GM12865 (cell line): ENCODE data around the gene TCEANC.

Experiments
- DNase-seq: peaks from one replicate; pipeline ENCODE4 v3.0.0; 2010; ENCODE audit warnings: low read depth
- H3K4me3 ChIP-seq: 2 replicates; pipeline ENCODE4 v1.5.1; 2011; ENCODE audit warnings: mild to moderate bottlenecking, low read depth, low read length, control low read depth
- CTCF ChIP-seq: IDR thresholded peaks from 2 replicates; pipeline ENCODE4 v1.5.1; 2011; ENCODE audit warnings: low read length, control low read depth, low read depth, inconsistent platforms; ENCODE audit not compliant: insufficient read depth; ENCODE audit errors: missing control alignments

The TCEANC gene

GRCh38 chrX:13703135-13703534 is 50.2 kb downstream of the TCEANC start:
- H3K4me3 ChIP-seq, result no peak overlapping the region
- DNase-seq, result no peak
- no peak for TF ChIP-seq CTCF

- no peak for TF ChIP-seq CTCF
- no peak for DNase-seq
- no peak overlapping the region for H3K4me3 ChIP-seq
Observed at GRCh38 chrX:13703589-13703988, 50.6 kb downstream of the TCEANC start.

GRCh38 chrX:13711141-13711540 is 58.2 kb downstream of the TCEANC start:
- no peak for DNase-seq
- no peak for TF ChIP-seq CTCF
- no peak overlapping the region for H3K4me3 ChIP-seq
